Caki2 (cell line): ENCODE measurements around the gene MTHFD1L. TPM values are rescaled to one million over a fixed set of nuclear protein-coding genes. Genes with fewer than 3 reads are reported as not detected.

Experiments
- DNase-seq: peaks from one replicate; pipeline ENCODE4 v3.0.0-alpha.2; 2015; ENCODE audit warnings: low read depth
- in situ Hi-C: cut with HindIII; loops from 2 replicates; pipeline ENCODE4 v1.10.0; 2016; ENCODE audit warnings: low sequenced_read_pairs, low pct_unique_long_range_greater_than_20kb, mixed read lengths
- total RNA-seq: library from RNA; depleted of rRNA; stranded (reverse); fragments of >200 nt; shearing (Covaris generic); gene quantifications from 2 replicates; pipeline ENCODE4 v1.2.3, GENCODE V29; 2014; ENCODE audit warnings: low replicate concordance

Gene MTHFD1L
- total RNA-seq, 1 experiment from 2014 or later = 48.6 TPM

- DNase-seq = no peak
Measured at GRCh38 chr6:151136141-151136755, 270.7 kb downstream of the MTHFD1L start.

DNA sequence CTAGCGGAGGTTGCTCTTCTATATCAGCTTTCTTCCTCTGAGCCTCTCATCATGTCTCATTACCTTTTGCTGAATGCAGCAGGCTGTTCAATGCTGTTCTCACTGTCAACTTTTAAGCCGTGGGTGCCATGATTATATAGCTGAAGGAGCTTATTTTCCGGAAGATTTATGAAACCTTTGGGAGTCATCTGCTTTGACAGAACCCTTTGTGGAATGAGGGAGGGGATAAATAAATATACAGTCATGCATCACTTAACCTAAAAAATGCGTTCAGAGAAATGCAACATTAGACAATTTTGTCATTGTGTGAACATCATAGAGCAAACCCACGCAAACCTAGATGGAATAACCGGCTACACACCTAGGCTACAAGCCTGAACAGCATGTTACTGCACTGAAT, 272.0 kb downstream of the MTHFD1L start:
- in situ Hi-C loops = no loop called here
- DNase-seq = peak; percentile 14

More at GRCh38 chr6:151136141-151136755, 270.7 kb downstream of the MTHFD1L start:
- in situ Hi-C loops = no loop called here

DNA sequence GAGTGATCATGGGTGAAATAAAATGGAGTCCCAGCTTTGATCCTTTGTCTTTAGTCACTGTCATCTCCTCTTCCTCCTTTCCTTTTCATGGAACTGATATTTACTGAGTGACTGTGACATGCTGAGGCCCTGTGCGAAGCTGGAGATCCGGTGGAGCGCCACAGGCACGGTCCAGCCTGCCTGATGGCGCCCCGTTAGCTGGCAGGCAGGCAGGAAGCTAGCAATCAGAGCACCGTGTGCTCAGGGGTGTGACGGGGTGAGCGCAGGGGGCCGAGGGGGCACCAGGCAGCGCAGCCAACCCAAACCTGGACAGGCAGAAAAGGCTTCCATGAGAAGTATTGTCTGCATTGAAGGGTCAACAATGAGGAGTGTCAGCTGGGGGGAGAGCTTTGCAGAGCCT, 274.0 kb downstream of the MTHFD1L start:
- no peak for DNase-seq
- in situ Hi-C loops = no loop called here

GRCh38 chr6:151140767-151141166, 275.3 kb downstream of the MTHFD1L start:
- DNase-seq = no peak
- in situ Hi-C loops = no loop called here

DNA sequence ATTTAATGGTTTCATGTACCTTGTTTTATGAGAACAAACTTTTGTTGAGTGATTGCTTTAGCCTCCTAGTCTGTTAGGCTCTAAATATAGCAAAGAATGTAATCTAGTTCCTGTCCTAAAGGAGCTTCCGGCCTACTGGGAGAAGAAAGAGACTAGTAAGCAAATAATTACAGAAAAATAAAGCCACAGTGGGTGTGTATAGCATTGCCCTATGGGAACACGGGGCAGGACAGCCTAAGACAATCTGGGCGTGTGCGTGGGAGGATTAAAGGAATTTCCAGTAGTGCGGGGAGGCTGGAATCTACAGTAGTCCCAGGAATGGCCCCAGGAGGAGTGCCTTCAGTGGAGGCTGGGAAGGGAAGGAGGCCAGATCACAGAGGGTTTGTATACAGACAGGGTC, 276.2 kb downstream of the MTHFD1L start:
- in situ Hi-C loops = no loop called here
- DNase-seq = no peak

DNA sequence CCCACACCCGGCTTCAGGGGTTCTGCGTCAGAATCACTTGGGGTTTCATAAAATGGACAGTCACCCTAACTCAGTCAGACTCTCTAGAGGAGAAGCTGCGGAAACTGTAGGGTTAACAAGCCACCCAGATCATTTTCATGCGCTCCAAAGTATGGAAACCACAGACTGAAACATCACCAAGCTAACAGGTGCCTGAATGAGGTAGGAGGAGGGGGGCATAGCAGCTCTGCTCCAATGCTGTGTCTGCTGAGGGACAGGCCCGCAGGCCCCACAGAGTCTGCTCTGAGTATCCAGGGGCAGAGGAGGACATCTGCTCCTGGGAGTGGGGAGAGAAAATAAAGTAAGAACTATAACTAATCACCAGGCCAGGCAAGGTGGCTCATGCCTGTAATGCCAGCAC, 277.2 kb downstream of the MTHFD1L start:
- DNase-seq = no peak
- in situ Hi-C loops = no loop called here

- DNase-seq = no peak
- in situ Hi-C loops = no loop called here
Measured at GRCh38 chr6:151143337-151143736, 277.8 kb downstream of the MTHFD1L start.

GRCh38 chr6:151143806-151144205, 278.3 kb downstream of the MTHFD1L start:
- in situ Hi-C loops = no loop called here
- no peak for DNase-seq

GRCh38 chr6:151147118-151147832, 281.8 kb downstream of the MTHFD1L start:
- in situ Hi-C loops = no loop called here
- no peak for DNase-seq

- DNase-seq = no peak
- in situ Hi-C loops = no loop called here
Measured at GRCh38 chr6:151148111-151148510, 282.6 kb downstream of the MTHFD1L start.

DNA sequence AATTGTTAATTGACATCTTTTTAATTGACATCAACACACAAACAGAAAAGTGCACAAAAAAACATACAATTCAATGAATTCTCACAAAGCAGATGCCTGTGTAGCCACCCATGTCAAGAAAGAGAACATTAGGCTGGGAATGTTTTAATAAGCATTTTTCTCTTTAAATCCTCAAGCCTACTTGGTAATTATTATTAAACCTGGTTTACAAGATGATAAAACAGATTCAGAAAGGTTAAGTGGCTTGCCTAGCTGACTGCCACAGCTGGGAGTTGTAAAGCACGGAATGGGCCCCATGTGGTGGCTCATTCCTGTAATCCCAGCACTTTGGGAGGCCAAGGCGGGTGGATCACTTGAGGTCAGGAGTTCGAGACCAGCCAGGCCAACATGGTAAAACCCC, 284.3 kb downstream of the MTHFD1L start:
- peak; percentile 73 for DNase-seq
- in situ Hi-C loops = no loop called here
